Omental fat pad (tissue), 4 donors: ENCODE measurements around the gene SWAP70. TPM values are rescaled to one million over a fixed set of nuclear protein-coding genes. Genes with fewer than 3 reads are reported as not detected.

ENCODE experiments used
- ATAC-seq: fragments of 150-250 bp; one replicate; pipeline ENCODE4 v1.9.1; 2016; ENCODE audit warnings: mild to moderate bottlenecking, moderate library complexity; ENCODE audit not compliant: low FRiP score
- DNase-seq: peaks from one replicate; pipeline ENCODE4 v3.0.0-alpha.2; 2019; ENCODE audit warnings: low spot score
- CTCF ChIP-seq, 3 donors: fragments of 450-650 bp; IDR thresholded peaks; one replicate each; pipeline ENCODE4 v1.5.1; 2016 to 2017; ENCODE audit warnings: antibody characterized with exemption in 3 of 3, mild to moderate bottlenecking in 3 of 3, moderate library complexity in 2 of 3
- total RNA-seq, 4 donors: library from RNA; depleted of rRNA; stranded (reverse); fragments of >200 nt; gene quantifications; one replicate each; pipeline ENCODE4 v1.1.0, GENCODE V29; 2016

SWAP70 gene
- total RNA-seq, 4 donors from 2014 or later: 35.6 to 81.7 (median 61.0) TPM

GRCh38 chr11:9719566-9720289 is 55.9 kb downstream of the SWAP70 start:
- TF ChIP-seq CTCF (IDR thresholded peaks at IDR 0.05): no peak
- DNase-seq (no peak), ATAC-seq (peak; percentile 18)

GRCh38 chr11:9720290-9720630 is 56.4 kb downstream of the SWAP70 start:
- no peak for TF ChIP-seq CTCF (IDR thresholded peaks at IDR 0.05)
- DNase-seq (no peak), ATAC-seq (no peak)

GRCh38 chr11:9722023-9722422 is 58.1 kb downstream of the SWAP70 start:
- no peak for ATAC-seq
- no peak for TF ChIP-seq CTCF (IDR thresholded peaks at IDR 0.05)
- no peak for DNase-seq

- TF ChIP-seq CTCF (IDR thresholded peaks at IDR 0.05): no peak
- DNase-seq: no peak
- ATAC-seq: no peak
Observed at GRCh38 chr11:9722893-9723292, 59.0 kb downstream of the SWAP70 start.

GRCh38 chr11:9726321-9727022 is 62.6 kb downstream of the SWAP70 start:
- DNase-seq (no peak), ATAC-seq (no peak)
- TF ChIP-seq CTCF (IDR thresholded peaks at IDR 0.05): no peak

- no peak for ATAC-seq
- DNase-seq: no peak
Observed at GRCh38 chr11:9728058-9728457, 64.2 kb downstream of the SWAP70 start.

More at GRCh38 chr11:9728058-9728457, 64.2 kb downstream of the SWAP70 start:
- no peak for TF ChIP-seq CTCF (IDR thresholded peaks at IDR 0.05)
